HCT116 (cell line): Measurements from ENCODE around the gene RUNX1. TPM values are rescaled to one million over a fixed set of nuclear protein-coding genes. Genes with fewer than 3 reads are reported as not detected.

Experiments used
- ATAC-seq: fragments of 200-7000 bp; cut with Tn5 transposase; 2 replicates; pipeline ENCODE4 v1.9.1; 2020; ENCODE audit warnings: mild to moderate bottlenecking, moderate library complexity
- BruUV-seq: library from RNA; stranded (reverse); fragments of 400-500 nt; replicated peaks from 2 replicates; lab custom pipeline; 2021; lab: Mats Ljungman, UMichigan
- CTCF ChIA-PET: fragments of 300-600 bp; sonication (Branson Sonifier 250); formaldehyde crosslinking; loops from one replicate; lab custom pipeline; 2021; ENCODE audit warnings: antibody characterized with exemption; lab: Charles Lee
- POLR2A ChIA-PET: fragments of 300-600, 350-600 bp; sonication (Branson Sonifier 250); formaldehyde crosslinking; loops from one replicate; lab custom pipeline; 2021; ENCODE audit warnings: antibody characterized with exemption; lab: Charles Lee
- RAD21 ChIA-PET, 2 experiments: fragments of 300-600 bp; sonication (Branson Sonifier 250); formaldehyde crosslinking; loops; one replicate each; lab custom pipeline; 2023; ENCODE audit warnings: low total read pairs in 2 of 2; ENCODE audit not compliant: uncharacterized antibody in 2 of 2, unreplicated experiment in 2 of 2, low non-redundant PET in 1 of 2; lab: Charles Lee
- DNase-seq: peaks from one replicate; pipeline ENCODE4 v3.0.0-alpha.2; 2010; ENCODE audit warnings: low read depth, low spot score
- H2AFZ ChIP-seq: fragments of 200-600 bp; shearing (Covaris generic), sonication (generic); 2 replicates; pipeline ENCODE4 v1.6.1; 2017; ENCODE audit warnings: low read depth, mixed run types, mixed read lengths, antibody characterized with exemption, low read length; ENCODE audit not compliant: poor library complexity, severe bottlenecking
- H3K27ac ChIP-seq: 2 replicates; pipeline ENCODE4 v1.5.1; 2012; ENCODE audit warnings: low read depth, low read length
- H3K27me3 ChIP-seq: fragments of 200-600 bp; sonication (generic); 2 replicates; pipeline ENCODE4 v1.6.1; 2016; ENCODE audit warnings: mixed run types, low read length, mixed read lengths; ENCODE audit not compliant: insufficient read depth
- H3K36me3 ChIP-seq, 2 experiments: fragments of 200-500 bp in 1 of 2; fragments of 200-600 bp in 1 of 2; sonication (Bioruptor generic) in 1 of 2; sonication (generic) in 1 of 2; 2 replicates each; pipeline versions ENCODE4 v1.5.1 to v1.6.1; 2014 to 2016; ENCODE audit warnings: low read length in 2 of 2, inconsistent platforms in 1 of 2, mixed read lengths in 1 of 2, mixed run types in 1 of 2; ENCODE audit not compliant: insufficient read depth in 2 of 2, control insufficient read depth in 1 of 2
- H3K4me1 ChIP-seq, 2 experiments: fragments of 200-600 bp in 1 of 2; sonication (generic) in 1 of 2; 2 replicates each; pipeline versions ENCODE4 v1.5.1 to v1.6.1; 2012 to 2017; ENCODE audit warnings: low read length in 2 of 2, inconsistent platforms in 1 of 2, mild to moderate bottlenecking in 1 of 2, mixed read lengths in 1 of 2, mixed run types in 1 of 2, moderate library complexity in 1 of 2; ENCODE audit not compliant: insufficient read depth in 2 of 2, control insufficient read depth in 1 of 2
- H3K4me2 ChIP-seq: fragments of 200-600 bp; sonication (generic); 2 replicates; pipeline ENCODE4 v1.6.1; 2017; ENCODE audit warnings: mixed run types, low read length, mixed read lengths
- H3K4me3 ChIP-seq, 2 experiments: fragments of 200-600 bp in 1 of 2; sonication (generic) in 1 of 2; replicated peaks in 1 of 2; 2 replicates each; pipeline ENCODE4 v1.5.1; 2011 to 2016; ENCODE audit warnings: low read length in 2 of 2, control low read depth in 1 of 2, low read depth in 1 of 2, mild to moderate bottlenecking in 1 of 2, mixed read lengths in 1 of 2, mixed run types in 1 of 2
- H3K79me2 ChIP-seq: fragments of 200-600 bp; sonication (generic); 2 replicates; pipeline ENCODE4 v1.6.1; 2017; ENCODE audit warnings: mild to moderate bottlenecking, mixed run types, low read length, moderate library complexity, mixed read lengths; ENCODE audit not compliant: insufficient read depth
- H3K9ac ChIP-seq: fragments of 200-600 bp; sonication (generic); 2 replicates; pipeline ENCODE4 v1.6.1; 2016; ENCODE audit warnings: low read length, mixed read lengths
- H3K9me2 ChIP-seq: fragments of 200-600 bp; sonication (generic), shearing (Covaris generic); 2 replicates; pipeline ENCODE4 v1.6.1; 2017; ENCODE audit warnings: mixed run types, mild to moderate bottlenecking, moderate library complexity; ENCODE audit not compliant: insufficient read depth
- H3K9me3 ChIP-seq, 2 experiments: fragments of 200-500 bp in 1 of 2; fragments of 200-600 bp in 1 of 2; sonication (Bioruptor generic) in 1 of 2; sonication (generic) in 1 of 2; 2 replicates each; pipeline ENCODE4 v1.6.1; 2014 to 2017; ENCODE audit warnings: low read length in 2 of 2, mixed read lengths in 2 of 2, inconsistent platforms in 1 of 2, low read depth in 1 of 2, mild to moderate bottlenecking in 1 of 2, mixed run types in 1 of 2, moderate library complexity in 1 of 2; ENCODE audit not compliant: control insufficient read depth in 1 of 2, insufficient read depth in 1 of 2
- H4K20me1 ChIP-seq: fragments of 200-600 bp; sonication (generic), shearing (Covaris generic); 2 replicates; pipeline ENCODE4 v1.6.1; 2017; ENCODE audit warnings: mixed run types, mild to moderate bottlenecking, moderate library complexity; ENCODE audit not compliant: insufficient read depth
- ATF3 ChIP-seq: IDR thresholded peaks from 2 replicates; pipeline ENCODE4 v1.6.1; 2012
- CBX3 ChIP-seq: IDR thresholded peaks from 2 replicates; pipeline ENCODE4 v1.6.1; 2012; ENCODE audit warnings: low read depth
- EGR1 ChIP-seq: IDR thresholded peaks from 2 replicates; pipeline ENCODE4 v1.6.1; 2012; ENCODE audit warnings: low read depth
- ELF1 ChIP-seq: IDR thresholded peaks from 2 replicates; pipeline ENCODE4 v1.6.1; 2012; ENCODE audit warnings: low read depth, borderline replicate concordance
- JUND ChIP-seq: IDR thresholded peaks from 2 replicates; pipeline ENCODE4 v1.6.1; 2012
- MAX ChIP-seq: IDR thresholded peaks from 2 replicates; pipeline ENCODE4 v1.6.1; 2012
- POLR2AphosphoS5 ChIP-seq: IDR thresholded peaks from 2 replicates; pipeline ENCODE4 v1.6.1; 2011; ENCODE audit warnings: mild to moderate bottlenecking, low read depth, low read length, moderate library complexity
- SIN3A ChIP-seq: IDR thresholded peaks from 2 replicates; pipeline ENCODE4 v1.6.1; 2012; ENCODE audit warnings: low read depth
- TCF7L2 ChIP-seq: IDR thresholded peaks from 2 replicates; pipeline ENCODE4 v1.7.0; 2011; ENCODE audit warnings: borderline replicate concordance, inconsistent platforms; ENCODE audit not compliant: insufficient read depth, insufficient read length; ENCODE audit errors: extremely low read depth
- YY1 ChIP-seq: IDR thresholded peaks from 2 replicates; pipeline ENCODE4 v1.6.1; 2011; ENCODE audit warnings: low read length, low read depth, moderate library complexity, mild to moderate bottlenecking; ENCODE audit not compliant: insufficient replicate concordance; ENCODE audit errors: extremely low read depth
- ZFX ChIP-seq: fragments of 450-650 bp; IDR thresholded peaks from 2 replicates; pipeline ENCODE4 v1.6.1; 2017
- intact Hi-C: fragments of 100-400 bp; cut with micrococcal nuclease; formaldehyde crosslinking; loops from 2 replicates; pipeline ENCODE4 v1.10.0; 2022
- total RNA-seq: library from RNA; stranded (reverse); gene quantifications from one replicate; pipeline ENCODE4 v1.2.1, GENCODE V29; 2021; ENCODE audit not compliant: unreplicated experiment

RUNX1 gene
- total RNA-seq, 1 experiment from 2014 or later = 33.5 TPM

GRCh38 chr21:35059742-35060141 is 10.6 kb upstream of the RUNX1 start (continued):
- no peak for TF ChIP-seq ATF3
- TF ChIP-seq POLR2AphosphoS5 = no peak
- TF ChIP-seq TCF7L2 = no peak
- TF ChIP-seq MAX = no peak

- H3K9ac ChIP-seq = no peak overlapping the region
- CTCF ChIA-PET = no interaction called here
- no peak overlapping the region for H3K4me2 ChIP-seq
- H3K9me2 ChIP-seq = no peaks in the 10 kb centered on the region; the same call in 1 of the 2 replicates
- H3K27ac ChIP-seq = no peak overlapping the region
- TF ChIP-seq JUND (no peak), CBX3 (no peak), SIN3A (no peak), YY1 (no peak), MAX (no peak), ELF1 (no peak), EGR1 (no peak), ZFX (no peak)
- TF ChIP-seq, all 23 proteins: peak for 0
- Histone ChIP-seq H4K20me1 (no peaks in the 10 kb centered on the region), H2AFZ (no peak overlapping the region), H3K36me3 (no peaks in the 10 kb centered on the region), H3K4me3 (no peak overlapping the region), H3K4me1 (peaks cover 0 to 6% of the 10 kb centered on the region in 2 experiments; a peak in 1 of 4 replicates), H3K9me3 (no peaks in the 10 kb centered on the region), H3K79me2 (no peaks in the 10 kb centered on the region), H3K27me3 (no peaks in the 10 kb centered on the region)
- no peak for ATAC-seq
- ChIA-PET RAD21 (no interaction called here), POLR2A (no interaction called here)
- DNase-seq = no peak
- intact Hi-C loops = no loop called here
- no TSS peak for BruUV-seq
These were observed 9.0 kb upstream of the RUNX1 start for GRCh38 chr21:35058058-35058457.
